ENCODE data around the gene RNF115. TPM values are rescaled to one million over a fixed set of nuclear protein-coding genes. Genes with fewer than 3 reads are reported as not detected.

Gene RNF115
- total RNA-seq, 1 donor from 2014 or later: 14.2 TPM

- DNase-seq (ENCODE audit: low spot score): no peak
Observed at GRCh38 chr1:145701306-145701862, 122.5 kb downstream of the RNF115 start.

GRCh38 chr1:145696630-145696960 is 127.3 kb downstream of the RNF115 start:
- DNase-seq (ENCODE audit: low spot score): no peak

- no peak for DNase-seq (ENCODE audit: low spot score)
Observed at GRCh38 chr1:145695821-145696629, 127.9 kb downstream of the RNF115 start.

GRCh38 chr1:145692785-145693443 is 131.0 kb downstream of the RNF115 start:
- no peak for DNase-seq (ENCODE audit: low spot score)

GRCh38 chr1:145690587-145691558 is 133.0 kb downstream of the RNF115 start:
- no peak for DNase-seq (ENCODE audit: low spot score)

GRCh38 chr1:145689922-145690321 is 134.0 kb downstream of the RNF115 start:
- DNase-seq (ENCODE audit: low spot score): no peak

GRCh38 chr1:145688924-145689323 is 135.0 kb downstream of the RNF115 start:
- DNase-seq (ENCODE audit: low spot score): no peak

Other genes starting within 250 kb of the RNF115 start
- 14.5 TPM for gene GPR89A, start 216.1 kb downstream of the RNF115 start, total RNA-seq
- gene PDZK1, start 116.7 kb downstream of the RNF115 start, total RNA-seq: 111 TPM
- gene CD160, start 104.6 kb downstream of the RNF115 start, total RNA-seq: 0.17 TPM
- gene POLR3C, start 105 bp upstream of the RNF115 start, total RNA-seq: 22.4 TPM
- gene NUDT17, start 21.5 kb upstream of the RNF115 start, total RNA-seq: 3.1 TPM
- gene PIAS3, start 35.0 kb upstream of the RNF115 start, total RNA-seq: 36.5 TPM
- 2.7 TPM for gene ANKRD35, start 61.8 kb upstream of the RNF115 start, total RNA-seq
- gene ITGA10, start 86.0 kb upstream of the RNF115 start, total RNA-seq: 3.2 TPM
- gene PEX11B, start 94.6 kb upstream of the RNF115 start, total RNA-seq: 35.1 TPM
- gene RBM8A, start 103.4 kb upstream of the RNF115 start, total RNA-seq: 99.8 TPM
- gene LIX1L, start 133.9 kb upstream of the RNF115 start, total RNA-seq: 42.9 TPM
- 3.4 TPM for gene ANKRD34A, start 140.5 kb upstream of the RNF115 start, total RNA-seq
- gene POLR3GL, start 140.6 kb upstream of the RNF115 start, total RNA-seq: 28.3 TPM
- 446 TPM for gene TXNIP, start 172.5 kb upstream of the RNF115 start, total RNA-seq
- 0.40 TPM for gene HJV, start 197.6 kb upstream of the RNF115 start, total RNA-seq

Measured in mucosa of gallbladder (tissue), 1 donor.